SK-N-SH treated with all-trans-retinoic acid at 6 μM for 48 hours (cell line): Measurements from ENCODE around the gene SSX2IP.

Source experiments
- ARNTL ChIP-seq: fragments of 450-650 bp; formaldehyde crosslinking; IDR thresholded peaks from 2 replicates; pipeline ENCODE4 v1.5.0; 2020; ENCODE audit warnings: low read depth, mild to moderate bottlenecking, moderate library complexity, borderline replicate concordance
- PATZ1 ChIP-seq: fragments of 250-450 bp; sonication (Bioruptor Pico); IDR thresholded peaks from 2 replicates; pipeline ENCODE4 v1.8.0; 2020; ENCODE audit warnings: mild to moderate bottlenecking, moderate library complexity, borderline replicate concordance
- TOX ChIP-seq: fragments of 250-450 bp; sonication (Bioruptor Pico); IDR thresholded peaks from 2 replicates; pipeline ENCODE4 v1.8.0; 2021; ENCODE audit warnings: mild to moderate bottlenecking, moderate library complexity, borderline replicate concordance

DNA sequence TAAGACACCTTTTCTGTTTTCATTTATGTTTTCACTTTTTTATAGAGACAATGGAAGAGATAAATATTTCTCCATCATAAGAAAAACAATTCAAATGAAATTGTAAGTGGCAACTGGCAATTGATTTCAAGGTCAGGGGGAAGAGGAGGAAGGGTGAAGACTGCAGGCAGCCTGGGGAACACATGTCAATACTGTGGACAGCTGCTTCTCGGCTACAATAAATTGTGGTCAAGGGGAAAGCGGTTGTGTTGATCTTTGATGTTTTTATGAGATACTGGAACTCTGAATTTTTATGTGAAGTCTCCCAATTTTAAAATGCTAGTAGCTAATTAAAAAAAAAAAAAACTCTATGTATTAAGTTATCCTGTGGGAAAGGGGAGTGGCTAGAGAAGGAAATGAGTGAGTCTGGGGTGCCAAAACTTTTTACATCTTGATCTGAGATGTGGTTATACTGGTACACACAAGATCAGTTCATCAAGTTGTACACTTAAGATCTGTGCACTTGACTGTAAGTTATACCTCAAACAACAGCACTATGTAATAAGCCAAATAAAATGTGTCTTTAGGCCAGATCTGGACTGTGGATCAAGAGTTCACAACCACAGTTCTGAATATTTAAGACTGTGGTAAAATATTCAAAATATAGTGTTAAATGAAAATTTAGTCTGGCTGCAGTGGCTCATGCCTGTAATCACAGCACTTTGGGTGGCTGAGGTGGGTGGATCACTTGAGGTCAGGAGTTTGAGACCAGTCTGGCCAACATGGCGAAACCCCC, 18.0 kb downstream of the SSX2IP start:
- TF ChIP-seq TOX = no peak
- no peak for TF ChIP-seq ARNTL (CRISPR knock-in tag)
- TF ChIP-seq PATZ1 = no peak
